Measurements from ENCODE around the gene IL36G. TPM values are rescaled to one million over a fixed set of nuclear protein-coding genes. Genes with fewer than 3 reads are reported as not detected.
A peak's percentile ranks its signal among the peaks of the same experiment; 100 is the strongest.

The IL36G gene
- polyA plus RNA-seq, 2 of the 4 experiments (the other 2 are of a cell fraction): 0.16 TPM; not detected in 1

DNA sequence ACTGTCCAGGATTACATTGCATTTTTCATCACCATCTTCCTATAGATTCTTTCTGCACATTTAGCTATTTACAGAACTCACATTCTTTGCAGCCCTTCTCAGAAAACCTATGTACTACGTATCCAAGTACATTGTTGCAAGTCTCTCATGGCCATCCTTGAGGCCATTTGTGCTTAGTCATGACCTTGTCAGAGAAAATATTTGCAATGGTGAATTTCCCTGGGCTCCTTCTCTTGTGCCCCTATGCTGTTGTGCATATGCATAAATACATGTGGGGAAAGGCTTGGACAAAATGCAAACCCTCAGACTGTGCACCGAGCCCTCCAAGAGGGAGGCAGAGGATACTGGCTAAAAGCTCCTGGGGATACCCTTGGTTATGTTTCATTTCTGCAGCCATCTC lies 47.0 kb downstream of the IL36G start:
- no peaks in the 10 kb centered on the region for H3K4me1 ChIP-seq
- ATAC-seq: no peak
- ChIA-PET CTCF (no interaction called here), POLR2A (no interaction called here)
- WGBS (ENCODE audit: missing lambda C conversion rate): 49% methylated on average over 2 of the region's 2 CpGs
- no peaks in the 10 kb centered on the region for H3K9me3 ChIP-seq
- no peak for DNase-seq (ENCODE audit: low read depth in 1 of 2, low spot score in 1 of 2)
- no peak for FAIRE-seq
- no peak overlapping the region for H3K4me3 ChIP-seq
- H3K27ac ChIP-seq: no peak overlapping the region
- no peak overlapping the region for H3K4me2 ChIP-seq
- TF ChIP-seq ZSCAN20 (CRISPR knock-in tag; IDR thresholded peaks at IDR 0.05) (no peak), MAFK (IDR thresholded peaks at IDR 0.05; ENCODE audit: partially characterized antibody) (peak; percentile 38)

DNA sequence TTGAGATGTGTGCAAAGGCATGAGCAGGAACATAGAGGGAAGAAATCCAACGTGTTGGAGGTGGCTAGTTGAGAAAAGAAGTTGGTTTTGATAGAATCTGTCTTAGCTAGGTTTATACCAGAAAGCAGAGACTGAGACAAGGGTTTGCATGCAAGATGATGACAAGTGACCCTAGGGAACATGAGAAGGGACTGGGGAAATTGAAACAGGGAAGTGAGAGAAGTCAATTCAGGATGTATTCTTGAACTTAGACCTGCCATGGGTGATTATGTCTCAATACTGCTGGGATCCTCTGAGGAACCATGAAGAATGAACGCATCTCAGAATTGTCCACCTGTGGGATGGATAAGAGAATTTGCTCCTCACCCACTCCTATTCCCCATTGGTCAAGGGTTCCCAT lies 47.9 kb downstream of the IL36G start:
- POLR2A ChIA-PET: no interaction called here
- Histone ChIP-seq H3K27ac (no peak overlapping the region), H3K4me1 (no peaks in the 10 kb centered on the region), H3K4me3 (no peak overlapping the region), H3K4me2 (no peak overlapping the region), H3K9me3 (no peaks in the 10 kb centered on the region)
- no peak for ATAC-seq
- DNase-seq (ENCODE audit: low read depth in 1 of 2, low spot score in 1 of 2): no peak
- WGBS (ENCODE audit: missing lambda C conversion rate): 27% methylated on average over 2 of the region's 2 CpGs
- no peak for FAIRE-seq
- CTCF ChIA-PET: no interaction called here
- TF ChIP-seq RARB (CRISPR knock-in tag; IDR thresholded peaks at IDR 0.05) (no peak), NFE2L2 (conservative IDR thresholded peaks at IDR 0.05; ENCODE audit: low read length) (no peak), GATA3 (IDR thresholded peaks at IDR 0.05; ENCODE audit: borderline replicate concordance) (no peak), JUN (IDR thresholded peaks at IDR 0.05) (no peak), ZNF302 (CRISPR knock-in tag; IDR thresholded peaks at IDR 0.05) (no peak), SMC3 (IDR thresholded peaks at IDR 0.05) (no peak), MAZ (IDR thresholded peaks at IDR 0.05; ENCODE audit: borderline replicate concordance, low read depth, low read length) (no peak), FOXS1 (CRISPR knock-in tag; IDR thresholded peaks at IDR 0.05) (no peak), HOXB13 (CRISPR knock-in tag; IDR thresholded peaks at IDR 0.05; ENCODE audit: low read depth) (no peak), NR3C1 (IDR thresholded peaks at IDR 0.05) (no peak), POLR2AphosphoS2 (conservative IDR thresholded peaks at IDR 0.05; ENCODE audit: low read length) (no peak), KDM5A (IDR thresholded peaks at IDR 0.05) (no peak), TP53 (CRISPR knock-in tag; IDR thresholded peaks at IDR 0.05) (no peak), RCOR1 (IDR thresholded peaks at IDR 0.05; ENCODE audit: low read depth, low read length) (no peak), CHD4 (IDR thresholded peaks at IDR 0.05; ENCODE audit: borderline replicate concordance) (no peak)
- TF ChIP-seq, protein P1, sequence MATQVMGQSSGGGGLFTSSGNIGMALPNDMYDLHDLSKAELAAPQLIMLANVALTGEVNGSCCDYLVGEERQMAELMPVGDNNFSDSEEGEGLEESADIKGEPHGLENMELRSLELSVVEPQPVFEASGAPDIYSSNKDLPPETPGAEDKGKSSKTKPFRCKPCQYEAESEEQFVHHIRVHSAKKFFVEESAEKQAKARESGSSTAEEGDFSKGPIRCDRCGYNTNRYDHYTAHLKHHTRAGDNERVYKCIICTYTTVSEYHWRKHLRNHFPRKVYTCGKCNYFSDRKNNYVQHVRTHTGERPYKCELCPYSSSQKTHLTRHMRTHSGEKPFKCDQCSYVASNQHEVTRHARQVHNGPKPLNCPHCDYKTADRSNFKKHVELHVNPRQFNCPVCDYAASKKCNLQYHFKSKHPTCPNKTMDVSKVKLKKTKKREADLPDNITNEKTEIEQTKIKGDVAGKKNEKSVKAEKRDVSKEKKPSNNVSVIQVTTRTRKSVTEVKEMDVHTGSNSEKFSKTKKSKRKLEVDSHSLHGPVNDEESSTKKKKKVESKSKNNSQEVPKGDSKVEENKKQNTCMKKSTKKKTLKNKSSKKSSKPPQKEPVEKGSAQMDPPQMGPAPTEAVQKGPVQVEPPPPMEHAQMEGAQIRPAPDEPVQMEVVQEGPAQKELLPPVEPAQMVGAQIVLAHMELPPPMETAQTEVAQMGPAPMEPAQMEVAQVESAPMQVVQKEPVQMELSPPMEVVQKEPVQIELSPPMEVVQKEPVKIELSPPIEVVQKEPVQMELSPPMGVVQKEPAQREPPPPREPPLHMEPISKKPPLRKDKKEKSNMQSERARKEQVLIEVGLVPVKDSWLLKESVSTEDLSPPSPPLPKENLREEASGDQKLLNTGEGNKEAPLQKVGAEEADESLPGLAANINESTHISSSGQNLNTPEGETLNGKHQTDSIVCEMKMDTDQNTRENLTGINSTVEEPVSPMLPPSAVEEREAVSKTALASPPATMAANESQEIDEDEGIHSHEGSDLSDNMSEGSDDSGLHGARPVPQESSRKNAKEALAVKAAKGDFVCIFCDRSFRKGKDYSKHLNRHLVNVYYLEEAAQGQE (IDR thresholded peaks at IDR 0.05): no peak
- TF ChIP-seq, protein P2, sequence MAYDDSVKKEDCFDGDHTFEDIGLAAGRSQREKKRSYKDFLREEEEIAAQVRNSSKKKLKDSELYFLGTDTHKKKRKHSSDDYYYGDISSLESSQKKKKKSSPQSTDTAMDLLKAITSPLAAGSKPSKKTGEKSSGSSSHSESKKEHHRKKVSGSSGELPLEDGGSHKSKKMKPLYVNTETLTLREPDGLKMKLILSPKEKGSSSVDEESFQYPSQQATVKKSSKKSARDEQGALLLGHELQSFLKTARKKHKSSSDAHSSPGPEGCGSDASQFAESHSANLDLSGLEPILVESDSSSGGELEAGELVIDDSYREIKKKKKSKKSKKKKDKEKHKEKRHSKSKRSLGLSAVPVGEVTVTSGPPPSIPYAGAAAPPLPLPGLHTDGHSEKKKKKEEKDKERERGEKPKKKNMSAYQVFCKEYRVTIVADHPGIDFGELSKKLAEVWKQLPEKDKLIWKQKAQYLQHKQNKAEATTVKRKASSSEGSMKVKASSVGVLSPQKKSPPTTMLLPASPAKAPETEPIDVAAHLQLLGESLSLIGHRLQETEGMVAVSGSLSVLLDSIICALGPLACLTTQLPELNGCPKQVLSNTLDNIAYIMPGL (CRISPR knock-in tag; IDR thresholded peaks at IDR 0.05; ENCODE audit: borderline replicate concordance): no peak
- TF ChIP-seq, protein P3, sequence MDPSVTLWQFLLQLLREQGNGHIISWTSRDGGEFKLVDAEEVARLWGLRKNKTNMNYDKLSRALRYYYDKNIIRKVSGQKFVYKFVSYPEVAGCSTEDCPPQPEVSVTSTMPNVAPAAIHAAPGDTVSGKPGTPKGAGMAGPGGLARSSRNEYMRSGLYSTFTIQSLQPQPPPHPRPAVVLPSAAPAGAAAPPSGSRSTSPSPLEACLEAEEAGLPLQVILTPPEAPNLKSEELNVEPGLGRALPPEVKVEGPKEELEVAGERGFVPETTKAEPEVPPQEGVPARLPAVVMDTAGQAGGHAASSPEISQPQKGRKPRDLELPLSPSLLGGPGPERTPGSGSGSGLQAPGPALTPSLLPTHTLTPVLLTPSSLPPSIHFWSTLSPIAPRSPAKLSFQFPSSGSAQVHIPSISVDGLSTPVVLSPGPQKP (IDR thresholded peaks at IDR 0.05; ENCODE audit: low read depth, low read length): no peak
